CD14-positive monocyte (primary cell): ENCODE data around the gene FIZ1. TPM values are rescaled to one million over a fixed set of nuclear protein-coding genes. Genes with fewer than 3 reads are reported as not detected.

Experiments
- DNase-seq, 3 donors: peaks; one replicate each; pipeline ENCODE4 v3.0.0-alpha.2; 2011 to 2022
- H2AFZ ChIP-seq: 2 replicates; pipeline ENCODE4 v1.6.0; 2012; ENCODE audit warnings: mild to moderate bottlenecking, low read depth, low read length, inconsistent platforms; ENCODE audit not compliant: insufficient read depth, poor library complexity, severe bottlenecking
- H3K27ac ChIP-seq, 2 donors: 1 replicate in 1 of 2; 2 replicates in 1 of 2; pipeline ENCODE4 v1.5.1; 2012 to 2013; ENCODE audit warnings: low read length in 2 of 2, control low read depth in 1 of 2, inconsistent platforms in 1 of 2, low read depth in 1 of 2, mild to moderate bottlenecking in 1 of 2
- H3K27me3 ChIP-seq, 2 donors: one replicate each; pipeline versions ENCODE4 v1.6.0 to v1.6.1; 2011 to 2013; ENCODE audit warnings: low read length in 2 of 2; ENCODE audit not compliant: control insufficient read depth in 2 of 2, insufficient read depth in 2 of 2
- H3K36me3 ChIP-seq, 2 donors: replicated peaks in 1 of 2; 1 replicate in 1 of 2; 2 replicates in 1 of 2; pipeline versions ENCODE4 v1.5.1 to v1.6.1; 2012 to 2013; ENCODE audit warnings: low read length in 2 of 2, control low read depth in 1 of 2, inconsistent platforms in 1 of 2, mild to moderate bottlenecking in 1 of 2; ENCODE audit not compliant: insufficient read depth in 2 of 2, control insufficient read depth in 1 of 2
- H3K4me1 ChIP-seq, 2 donors: 1 replicate in 1 of 2; 2 replicates in 1 of 2; pipeline versions ENCODE4 v1.5.1 to v1.6.1; 2012 to 2013; ENCODE audit warnings: low read length in 2 of 2, control low read depth in 1 of 2, inconsistent platforms in 1 of 2, mild to moderate bottlenecking in 1 of 2, moderate library complexity in 1 of 2; ENCODE audit not compliant: insufficient read depth in 2 of 2, control insufficient read depth in 1 of 2
- H3K4me2 ChIP-seq: replicated peaks from 2 replicates; pipeline ENCODE3; 2012; ENCODE audit warnings: low read length, moderate library complexity, mild to moderate bottlenecking; ENCODE audit not compliant: poor library complexity, severe bottlenecking; ENCODE audit errors: extremely low read depth
- H3K4me3 ChIP-seq, 3 experiments: fragments of 200-600 bp in 1 of 3; sonication (generic) in 1 of 3; replicated peaks in 1 of 3; 1 replicate in 2 of 3; 2 replicates in 1 of 3; pipeline ENCODE4 v1.5.1; 2011 to 2013; ENCODE audit warnings: low read length in 3 of 3, mild to moderate bottlenecking in 3 of 3, control low read depth in 2 of 3, low read depth in 2 of 3, inconsistent platforms in 1 of 3, moderate library complexity in 1 of 3
- H3K79me2 ChIP-seq: 2 replicates; pipeline ENCODE4 v1.6.0; 2012; ENCODE audit warnings: mild to moderate bottlenecking, control low read depth, inconsistent platforms, low read length, moderate library complexity; ENCODE audit not compliant: insufficient read depth
- H3K9ac ChIP-seq: 2 replicates; pipeline ENCODE4 v1.6.0; 2017; ENCODE audit warnings: low read length, mild to moderate bottlenecking; ENCODE audit not compliant: insufficient read depth, poor library complexity, severe bottlenecking
- H3K9me3 ChIP-seq, 2 donors: replicated peaks in 1 of 2; 1 replicate in 1 of 2; 2 replicates in 1 of 2; pipeline versions ENCODE4 v1.5.1 to v1.6.1; 2012 to 2013; ENCODE audit warnings: low read length in 2 of 2, control low read depth in 1 of 2; ENCODE audit not compliant: control insufficient read depth in 1 of 2, insufficient read depth in 1 of 2
- H4K20me1 ChIP-seq: 2 replicates; pipeline ENCODE4 v1.6.0; 2012; ENCODE audit warnings: mild to moderate bottlenecking, low read length, control low read depth, moderate library complexity; ENCODE audit not compliant: insufficient read depth
- H3K27ac Mint-ChIP-seq, 7 donors: one replicate each; pipeline ENCODE4 v1.8.0; 2020; ENCODE audit warnings: mild to moderate bottlenecking in 7 of 7, mixed read lengths in 7 of 7, moderate library complexity in 6 of 7, inconsistent platforms in 2 of 7
- H3K27me3 Mint-ChIP-seq, 3 donors: one replicate each; pipeline ENCODE4 v1.8.0; 2021 to 2022; ENCODE audit warnings: low read depth in 3 of 3, mild to moderate bottlenecking in 3 of 3, mixed read lengths in 3 of 3, moderate library complexity in 3 of 3, inconsistent platforms in 1 of 3
- H3K36me3 Mint-ChIP-seq, 2 donors: one replicate each; pipeline ENCODE4 v1.8.0; 2020; ENCODE audit warnings: mixed read lengths in 2 of 2, inconsistent platforms in 1 of 2, mild to moderate bottlenecking in 1 of 2
- H3K4me1 Mint-ChIP-seq: one replicate; pipeline ENCODE4 v1.8.0; 2020; ENCODE audit warnings: mild to moderate bottlenecking, mixed read lengths
- H3K4me3 Mint-ChIP-seq, 2 donors: one replicate each; pipeline ENCODE4 v1.8.0; 2020; ENCODE audit warnings: mild to moderate bottlenecking in 2 of 2, mixed read lengths in 2 of 2, moderate library complexity in 1 of 2
- H3K9me3 Mint-ChIP-seq, 7 donors: one replicate each; pipeline ENCODE4 v1.8.0; 2020 to 2022; ENCODE audit warnings: mixed read lengths in 7 of 7, mild to moderate bottlenecking in 6 of 7, moderate library complexity in 6 of 7, inconsistent platforms in 2 of 7
- CTCF ChIP-seq: fragments of 200-600 bp; IDR thresholded peaks from one replicate; pipeline ENCODE4 v1.8.0; 2022; ENCODE audit warnings: antibody characterized with exemption, mild to moderate bottlenecking
- WGBS: methylation state at CpG from one replicate; pipeline ENCODE4 v1.1.5; 2013; ENCODE audit warnings: missing lambda C conversion rate; ENCODE audit not compliant: insufficient coverage; 5-methylcytosine and 5-hydroxymethylcytosine counted together
- intact Hi-C, 2 donors: fragments of 100-400 bp; cut with micrococcal nuclease; formaldehyde crosslinking; loops; one replicate each; pipeline versions ENCODE4 v1.15.0 to v1.15.1; 2023
- polyA plus RNA-seq, 3 donors: library from polyadenylated mRNA; depleted of rRNA in 1 of 3; unstranded in 2 of 3; stranded (reverse) in 1 of 3; fragments of 300-500 nt in 2 of 3; fragments of >200 nt in 1 of 3; fragmentation: Illumina TruSeq in 2 of 3; gene quantifications; 1 replicate in 2 of 3; 2 replicates in 1 of 3; pipeline ENCODE4 v1.2.3, GENCODE V29; 2012 to 2021

The FIZ1 gene
- polyA plus RNA-seq, 3 donors = 1.2 to 2.6 (median 1.6) TPM

- Mint-ChIP-seq H3K27me3 (peaks cover 0 to 8% (median 1%) of the 10 kb centered on the region in 3 donors), H3K27ac (peak overlapping the region in 3 of 7 donors; percentile 30 to 95 (median 41)), H3K4me1 (peaks cover 60% of the 10 kb centered on the region), H3K4me3 (no peak overlapping the region), H3K36me3 (peaks cover 10 to 20% of the 10 kb centered on the region in 2 donors), H3K9me3 (peaks cover 0 to 4% (median 0%) of the 10 kb centered on the region in 7 donors)
- Histone ChIP-seq H3K9ac (no peak overlapping the region), H3K27ac (no peak overlapping the region), H3K4me1 (peaks cover 64 to 74% of the 10 kb centered on the region in 2 donors), H3K4me3 (no peak overlapping the region), H3K9me3 (no peaks in the 10 kb centered on the region), H4K20me1 (no peaks in the 10 kb centered on the region), H2AFZ (no peak overlapping the region), H3K79me2 (peaks cover 17% of the 10 kb centered on the region), H3K27me3 (no peaks in the 10 kb centered on the region), H3K4me2 (no peak overlapping the region), H3K36me3 (peaks cover 3% of the 10 kb centered on the region in 2 donors)
- WGBS = 97% methylated on average over 35 of the region's 40 CpGs
- no peak for DNase-seq
- TF ChIP-seq CTCF = no peak
- intact Hi-C loops = loop anchor here in 1 of 2 donors (5.0 kb wide), 1 partner anchor 35 kb away; no protein-coding TSS in a partner anchor
Observed at GRCh38 chr19:55622242-55622969, 23.1 kb upstream of the FIZ1 start.

- WGBS = 95% methylated on average over 37 of the region's 55 CpGs
Observed at GRCh38 chr19:55621673-55622231, 22.4 kb upstream of the FIZ1 start.

More at GRCh38 chr19:55621673-55622231, 22.4 kb upstream of the FIZ1 start:
- H3K4me3 ChIP-seq = no peak overlapping the region
- peaks cover 64 to 76% of the 10 kb centered on the region in 2 donors for H3K4me1 ChIP-seq
- H3K4me3 Mint-ChIP-seq = no peak overlapping the region
- peak overlapping the region; percentile 71 for H3K4me2 ChIP-seq
- H3K27me3 Mint-ChIP-seq = peaks cover 0 to 8% (median 1%) of the 10 kb centered on the region in 3 donors
- H3K4me1 Mint-ChIP-seq = peaks cover 62% of the 10 kb centered on the region
- H3K27ac ChIP-seq = peak overlapping the region; percentile 83 to 84
- peaks cover 7 to 8% of the 10 kb centered on the region in 2 donors for H3K36me3 ChIP-seq
- H3K79me2 ChIP-seq = peaks cover 17% of the 10 kb centered on the region
- no peak overlapping the region for H3K9ac ChIP-seq
- H3K27ac Mint-ChIP-seq = peak overlapping the region in 4 of 7 donors; percentile 89 to 97 (median 93)
- no peaks in the 10 kb centered on the region for H3K9me3 ChIP-seq
- DNase-seq = no peak
- TF ChIP-seq CTCF = no peak
- H3K27me3 ChIP-seq = no peaks in the 10 kb centered on the region
- intact Hi-C loops = loop anchor here (2.0 to 5.0 kb wide), 2 partner anchors 15 to 34 kb away; no protein-coding TSS in a partner anchor
- H3K36me3 Mint-ChIP-seq = peaks cover 16 to 26% of the 10 kb centered on the region in 2 donors
- H2AFZ ChIP-seq = no peak overlapping the region
- peaks cover 0 to 4% (median 0%) of the 10 kb centered on the region in 7 donors for H3K9me3 Mint-ChIP-seq
- H4K20me1 ChIP-seq = no peaks in the 10 kb centered on the region
